ENCODE results near the gene DGKI.

DGKI gene

GRCh38 chr7:137625197-137625596, 221.6 kb downstream of the DGKI start:
- H3K27me3 ChIP-seq (ENCODE audit: control insufficient read depth, insufficient read depth, low read length), result no peaks in the 10 kb centered on the region
- H3K9ac ChIP-seq (ENCODE audit: low read depth, low read length), result no peak overlapping the region
- no peaks in the 10 kb centered on the region for H3K36me3 ChIP-seq (ENCODE audit: control insufficient read depth, insufficient read depth, low read length)
- H3K4me3 ChIP-seq (ENCODE audit: low read depth, low read length), result no peak overlapping the region
- no peaks in the 10 kb centered on the region for H3K4me1 ChIP-seq (ENCODE audit: control insufficient read depth, insufficient read depth, low read length)
- no peaks in the 10 kb centered on the region for H3K9me3 ChIP-seq (ENCODE audit: control insufficient read depth, insufficient read depth, low read length)

- Histone ChIP-seq H3K9me3 (ENCODE audit: control insufficient read depth, insufficient read depth, low read length) (no peaks in the 10 kb centered on the region), H3K4me1 (ENCODE audit: control insufficient read depth, insufficient read depth, low read length) (no peaks in the 10 kb centered on the region), H3K36me3 (ENCODE audit: control insufficient read depth, insufficient read depth, low read length) (no peaks in the 10 kb centered on the region), H3K27me3 (ENCODE audit: control insufficient read depth, insufficient read depth, low read length) (no peaks in the 10 kb centered on the region), H3K9ac (ENCODE audit: low read depth, low read length) (no peak overlapping the region), H3K4me3 (ENCODE audit: low read depth, low read length) (no peak overlapping the region)
Observed at GRCh38 chr7:137619181-137619580, 227.6 kb downstream of the DGKI start.

- Histone ChIP-seq H3K4me1 (ENCODE audit: control insufficient read depth, insufficient read depth, low read length) (no peaks in the 10 kb centered on the region), H3K9me3 (ENCODE audit: control insufficient read depth, insufficient read depth, low read length) (no peaks in the 10 kb centered on the region), H3K36me3 (ENCODE audit: control insufficient read depth, insufficient read depth, low read length) (no peaks in the 10 kb centered on the region), H3K4me3 (ENCODE audit: low read depth, low read length) (no peak overlapping the region), H3K9ac (ENCODE audit: low read depth, low read length) (no peak overlapping the region), H3K27me3 (ENCODE audit: control insufficient read depth, insufficient read depth, low read length) (no peaks in the 10 kb centered on the region)
Observed at GRCh38 chr7:137618748-137619147, 228.0 kb downstream of the DGKI start.

- no peaks in the 10 kb centered on the region for H3K36me3 ChIP-seq (ENCODE audit: control insufficient read depth, insufficient read depth, low read length)
- H3K4me3 ChIP-seq (ENCODE audit: low read depth, low read length), result no peak overlapping the region
- H3K4me1 ChIP-seq (ENCODE audit: control insufficient read depth, insufficient read depth, low read length), result no peaks in the 10 kb centered on the region
- H3K9ac ChIP-seq (ENCODE audit: low read depth, low read length), result no peak overlapping the region
- no peaks in the 10 kb centered on the region for H3K9me3 ChIP-seq (ENCODE audit: control insufficient read depth, insufficient read depth, low read length)
- H3K27me3 ChIP-seq (ENCODE audit: control insufficient read depth, insufficient read depth, low read length), result no peaks in the 10 kb centered on the region
Observed at GRCh38 chr7:137613006-137613525, 233.7 kb downstream of the DGKI start.

- no peaks in the 10 kb centered on the region for H3K9me3 ChIP-seq (ENCODE audit: control insufficient read depth, insufficient read depth, low read length)
- no peak overlapping the region for H3K9ac ChIP-seq (ENCODE audit: low read depth, low read length)
- no peaks in the 10 kb centered on the region for H3K27me3 ChIP-seq (ENCODE audit: control insufficient read depth, insufficient read depth, low read length)
- no peaks in the 10 kb centered on the region for H3K4me1 ChIP-seq (ENCODE audit: control insufficient read depth, insufficient read depth, low read length)
- no peak overlapping the region for H3K4me3 ChIP-seq (ENCODE audit: low read depth, low read length)
- no peaks in the 10 kb centered on the region for H3K36me3 ChIP-seq (ENCODE audit: control insufficient read depth, insufficient read depth, low read length)
Observed at GRCh38 chr7:137611606-137612005, 235.2 kb downstream of the DGKI start.

- Histone ChIP-seq H3K4me3 (ENCODE audit: low read depth, low read length) (no peak overlapping the region), H3K9ac (ENCODE audit: low read depth, low read length) (no peak overlapping the region), H3K36me3 (ENCODE audit: control insufficient read depth, insufficient read depth, low read length) (no peaks in the 10 kb centered on the region), H3K9me3 (ENCODE audit: control insufficient read depth, insufficient read depth, low read length) (no peaks in the 10 kb centered on the region), H3K4me1 (ENCODE audit: control insufficient read depth, insufficient read depth, low read length) (no peaks in the 10 kb centered on the region), H3K27me3 (ENCODE audit: control insufficient read depth, insufficient read depth, low read length) (no peaks in the 10 kb centered on the region)
Observed at GRCh38 chr7:137609500-137609899, 237.3 kb downstream of the DGKI start.

- H3K9ac ChIP-seq (ENCODE audit: low read depth, low read length), result no peak overlapping the region
Observed at GRCh38 chr7:137606061-137606674, 240.6 kb downstream of the DGKI start.

GRCh38 chr7:137603043-137603442, 243.7 kb downstream of the DGKI start:
- no peaks in the 10 kb centered on the region for H3K4me1 ChIP-seq (ENCODE audit: control insufficient read depth, insufficient read depth, low read length)
- no peak overlapping the region for H3K9ac ChIP-seq (ENCODE audit: low read depth, low read length)
- no peaks in the 10 kb centered on the region for H3K9me3 ChIP-seq (ENCODE audit: control insufficient read depth, insufficient read depth, low read length)
- H3K27me3 ChIP-seq (ENCODE audit: control insufficient read depth, insufficient read depth, low read length), result no peaks in the 10 kb centered on the region
- no peak overlapping the region for H3K4me3 ChIP-seq (ENCODE audit: low read depth, low read length)
- H3K36me3 ChIP-seq (ENCODE audit: control insufficient read depth, insufficient read depth, low read length), result no peaks in the 10 kb centered on the region

More at GRCh38 chr7:137606061-137606674, 240.6 kb downstream of the DGKI start:
- no peaks in the 10 kb centered on the region for H3K27me3 ChIP-seq (ENCODE audit: control insufficient read depth, insufficient read depth, low read length)
- H3K36me3 ChIP-seq (ENCODE audit: control insufficient read depth, insufficient read depth, low read length), result no peaks in the 10 kb centered on the region
- no peaks in the 10 kb centered on the region for H3K9me3 ChIP-seq (ENCODE audit: control insufficient read depth, insufficient read depth, low read length)
- no peaks in the 10 kb centered on the region for H3K4me1 ChIP-seq (ENCODE audit: control insufficient read depth, insufficient read depth, low read length)
- no peak overlapping the region for H3K4me3 ChIP-seq (ENCODE audit: low read depth, low read length)

GRCh38 chr7:137601642-137602041, 245.1 kb downstream of the DGKI start:
- H3K4me3 ChIP-seq (ENCODE audit: low read depth, low read length), result no peak overlapping the region
- H3K9me3 ChIP-seq (ENCODE audit: control insufficient read depth, insufficient read depth, low read length), result no peaks in the 10 kb centered on the region
- no peaks in the 10 kb centered on the region for H3K4me1 ChIP-seq (ENCODE audit: control insufficient read depth, insufficient read depth, low read length)
- H3K9ac ChIP-seq (ENCODE audit: low read depth, low read length), result no peak overlapping the region
- no peaks in the 10 kb centered on the region for H3K27me3 ChIP-seq (ENCODE audit: control insufficient read depth, insufficient read depth, low read length)
- H3K36me3 ChIP-seq (ENCODE audit: control insufficient read depth, insufficient read depth, low read length), result no peaks in the 10 kb centered on the region

GRCh38 chr7:137597856-137598255, 248.9 kb downstream of the DGKI start:
- H3K9me3 ChIP-seq (ENCODE audit: control insufficient read depth, insufficient read depth, low read length), result no peaks in the 10 kb centered on the region
- no peaks in the 10 kb centered on the region for H3K4me1 ChIP-seq (ENCODE audit: control insufficient read depth, insufficient read depth, low read length)
- H3K4me3 ChIP-seq (ENCODE audit: low read depth, low read length), result no peak overlapping the region
- no peaks in the 10 kb centered on the region for H3K36me3 ChIP-seq (ENCODE audit: control insufficient read depth, insufficient read depth, low read length)
- H3K9ac ChIP-seq (ENCODE audit: low read depth, low read length), result no peak overlapping the region
- no peaks in the 10 kb centered on the region for H3K27me3 ChIP-seq (ENCODE audit: control insufficient read depth, insufficient read depth, low read length)

- Histone ChIP-seq H3K9me3 (ENCODE audit: control insufficient read depth, insufficient read depth, low read length) (no peaks in the 10 kb centered on the region), H3K27me3 (ENCODE audit: control insufficient read depth, insufficient read depth, low read length) (no peaks in the 10 kb centered on the region), H3K4me1 (ENCODE audit: control insufficient read depth, insufficient read depth, low read length) (no peaks in the 10 kb centered on the region), H3K36me3 (ENCODE audit: control insufficient read depth, insufficient read depth, low read length) (no peaks in the 10 kb centered on the region), H3K4me3 (ENCODE audit: low read depth, low read length) (no peak overlapping the region), H3K9ac (ENCODE audit: low read depth, low read length) (no peak overlapping the region)
Observed at GRCh38 chr7:137593115-137593711, 253.6 kb downstream of the DGKI start.

- H3K9ac ChIP-seq (ENCODE audit: low read depth, low read length), result no peak overlapping the region
Observed at GRCh38 chr7:137592232-137592896, 254.4 kb downstream of the DGKI start.

More at GRCh38 chr7:137592232-137592896, 254.4 kb downstream of the DGKI start:
- Histone ChIP-seq H3K4me1 (ENCODE audit: control insufficient read depth, insufficient read depth, low read length) (no peaks in the 10 kb centered on the region), H3K4me3 (ENCODE audit: low read depth, low read length) (no peak overlapping the region), H3K36me3 (ENCODE audit: control insufficient read depth, insufficient read depth, low read length) (no peaks in the 10 kb centered on the region), H3K27me3 (ENCODE audit: control insufficient read depth, insufficient read depth, low read length) (no peaks in the 10 kb centered on the region), H3K9me3 (ENCODE audit: control insufficient read depth, insufficient read depth, low read length) (no peaks in the 10 kb centered on the region)

Measured in iPS-15b (cell line).